ENCODE results near the gene ARHGEF4. TPM values are rescaled to one million over a fixed set of nuclear protein-coding genes. Genes with fewer than 3 reads are reported as not detected.

The ARHGEF4 gene
- total RNA-seq, 1 donor from 2014 or later = 0.07 TPM

GRCh38 chr2:131081190-131081589 lies 244.5 kb downstream of the ARHGEF4 start:
- no peak for DNase-seq
- intact Hi-C loops (cut with micrococcal nuclease) = no loop called here
- Mint-ChIP-seq H3K4me1 (peaks cover 13% of the 10 kb centered on the region), H3K27ac (no peak overlapping the region), H3K27me3 (no peaks in the 10 kb centered on the region), H3K36me3 (ENCODE audit: low read depth) (peaks cover 63% of the 10 kb centered on the region), H3K4me3 (no peak overlapping the region), H3K9me3 (no peaks in the 10 kb centered on the region)

DNA sequence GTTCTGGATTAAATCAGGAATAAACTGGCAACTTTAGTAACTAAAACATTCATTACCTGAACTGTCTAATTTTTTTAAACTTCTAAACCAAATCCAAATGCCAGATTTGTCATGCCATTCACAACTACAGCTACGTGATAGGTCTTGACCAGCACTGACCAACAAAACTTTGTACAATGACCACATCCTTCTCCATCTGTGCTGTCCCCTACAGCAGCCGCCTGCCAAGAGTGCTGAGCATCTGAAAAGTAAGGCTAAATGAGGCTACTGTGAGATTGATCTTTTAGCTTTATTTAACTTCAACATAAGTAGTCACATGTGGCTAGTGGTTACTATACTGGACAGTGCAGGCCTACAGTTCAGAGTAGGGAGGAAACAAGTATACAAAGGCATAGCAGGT lies 248.9 kb downstream of the ARHGEF4 start:
- Mint-ChIP-seq H3K4me1 (peaks cover 8% of the 10 kb centered on the region), H3K36me3 (ENCODE audit: low read depth) (peaks cover 60% of the 10 kb centered on the region), H3K27ac (no peak overlapping the region), H3K27me3 (no peaks in the 10 kb centered on the region), H3K4me3 (no peak overlapping the region), H3K9me3 (no peaks in the 10 kb centered on the region)
- intact Hi-C loops (cut with micrococcal nuclease) = no loop called here
- DNase-seq = no peak

- no peaks in the 10 kb centered on the region for H3K9me3 Mint-ChIP-seq
- peaks cover 15% of the 10 kb centered on the region for H3K4me1 Mint-ChIP-seq
- H3K36me3 Mint-ChIP-seq (ENCODE audit: low read depth) = peaks cover 23% of the 10 kb centered on the region
- peaks cover 5% of the 10 kb centered on the region for H3K27me3 Mint-ChIP-seq
- DNase-seq = no peak
- peak overlapping the region; percentile 81 for H3K27ac Mint-ChIP-seq
- intact Hi-C loops (cut with micrococcal nuclease) = loop anchor here (1.0 to 5.0 kb wide), 3 partner anchors 13 to 400 kb away; partner anchors contain the start of genes MZT2A and PLEKHB2
- peak overlapping the region; percentile 78 for H3K4me3 Mint-ChIP-seq
These were observed 255.8 kb downstream of the ARHGEF4 start for GRCh38 chr2:131092458-131093005.

- peaks cover 7% of the 10 kb centered on the region for H3K27me3 Mint-ChIP-seq
- intact Hi-C loops (cut with micrococcal nuclease) = loop anchor here (1.0 to 5.0 kb wide), 3 partner anchors 12 to 400 kb away; partner anchors contain the start of genes MZT2A and PLEKHB2
- peak within 1 kb of the TSS; percentile 97 for H3K27ac Mint-ChIP-seq
- DNase-seq = peak; percentile 97
- peak within 1 kb of the TSS; percentile 95 for H3K4me3 Mint-ChIP-seq
- H3K9me3 Mint-ChIP-seq = no peaks in the 10 kb centered on the region
- H3K4me1 Mint-ChIP-seq = peaks cover 13% of the 10 kb centered on the region
- peaks cover 17% of the 10 kb centered on the region for H3K36me3 Mint-ChIP-seq (ENCODE audit: low read depth)
These were observed 256.4 kb downstream of the ARHGEF4 start, which contains the start of gene FAM168B for GRCh38 chr2:131093006-131093695. FAM168B (minus strand) TSS chr2:131093460; CDS start chr2:131082646, 10,814 bp downstream.

GRCh38 chr2:131093696-131094462 lies 257.2 kb downstream of the ARHGEF4 start:
- peaks cover 7% of the 10 kb centered on the region for H3K27me3 Mint-ChIP-seq
- H3K9me3 Mint-ChIP-seq = no peaks in the 10 kb centered on the region
- H3K27ac Mint-ChIP-seq = peak overlapping the region; percentile 97
- intact Hi-C loops (cut with micrococcal nuclease) = loop anchor here (1.0 to 5.0 kb wide), 3 partner anchors 11 to 399 kb away; partner anchors contain the start of genes MZT2A and PLEKHB2
- DNase-seq = no peak
- H3K36me3 Mint-ChIP-seq (ENCODE audit: low read depth) = peaks cover 13% of the 10 kb centered on the region
- peak overlapping the region; percentile 95 for H3K4me3 Mint-ChIP-seq
- H3K4me1 Mint-ChIP-seq = peaks cover 13% of the 10 kb centered on the region

DNA sequence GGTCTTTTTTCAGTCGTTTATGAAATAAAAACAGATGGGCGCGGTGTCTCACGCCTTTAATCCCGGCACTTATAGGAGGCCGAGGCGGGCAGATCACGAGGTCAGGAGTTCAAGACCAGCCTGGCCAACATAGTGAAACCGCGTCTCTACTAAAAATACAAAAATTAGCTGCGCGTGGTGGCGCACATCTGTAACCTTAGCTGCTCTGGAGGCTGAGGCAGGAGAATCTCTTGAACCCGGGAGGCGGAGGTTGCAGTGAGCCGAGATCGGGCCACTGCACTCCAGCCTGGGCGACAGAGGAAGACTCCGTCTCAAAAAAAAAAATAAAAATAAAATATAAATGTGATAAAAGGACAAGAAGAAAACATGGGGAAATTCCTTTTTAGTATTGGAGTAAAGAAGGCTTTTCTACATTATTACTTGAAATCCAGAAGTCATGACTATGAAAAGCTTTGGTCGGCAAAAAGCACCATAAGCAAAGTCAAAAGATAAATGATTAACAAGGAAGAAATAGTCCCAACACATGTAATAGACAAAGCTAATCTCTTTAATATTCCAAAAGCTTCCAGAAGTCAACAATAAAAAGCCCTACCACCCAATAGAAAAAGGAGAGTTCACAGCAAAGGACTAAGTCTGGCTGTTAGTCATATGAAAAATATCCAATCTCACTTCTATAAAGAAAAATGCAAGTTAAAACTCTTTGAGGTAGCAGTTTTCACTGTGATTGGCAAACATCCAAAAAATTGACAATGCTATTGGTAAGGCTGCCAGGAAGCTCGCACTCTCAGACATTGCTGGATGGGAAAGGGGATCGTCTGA lies 258.0 kb downstream of the ARHGEF4 start:
- intact Hi-C loops (cut with micrococcal nuclease) = loop anchor here (5.0 kb wide), 1 partner anchor 122 kb away; no protein-coding TSS in a partner anchor
- H3K4me1 Mint-ChIP-seq = peaks cover 13% of the 10 kb centered on the region
- DNase-seq = no peak
- peaks cover 7% of the 10 kb centered on the region for H3K27me3 Mint-ChIP-seq
- H3K27ac Mint-ChIP-seq = peak overlapping the region; percentile 97
- peaks cover 8% of the 10 kb centered on the region for H3K36me3 Mint-ChIP-seq (ENCODE audit: low read depth)
- no peaks in the 10 kb centered on the region for H3K9me3 Mint-ChIP-seq
- H3K4me3 Mint-ChIP-seq = peak overlapping the region; percentile 95

Other genes with a start within 250 kb of the ARHGEF4 start
- not detected in 2 replicates for gene CFC1, start 237.3 kb upstream of the ARHGEF4 start, total RNA-seq
- not detected in 2 replicates for gene POTEJ, start 225.5 kb upstream of the ARHGEF4 start, total RNA-seq
- gene GPR148, start 107.8 kb upstream of the ARHGEF4 start, total RNA-seq = not detected in 2 replicates
- gene AMER3, start 81.4 kb upstream of the ARHGEF4 start, total RNA-seq = not detected in 2 replicates

Data from activated CD4-positive, alpha-beta T cell treated with anti-CD3 and anti-CD28 coated beads, Interleukin-2, amount 10 ng/mL, durations not matched to agents 24 days and 14 days (primary cell).